Right cardiac atrium (tissue), 5 donors: ENCODE measurements around the gene SMIM11. TPM values are rescaled to one million over a fixed set of nuclear protein-coding genes. Genes with fewer than 3 reads are reported as not detected.
"Not testable (repeated sequence)": the region's sequence is repeated elsewhere in the genome, so short reads cannot be mapped to it uniquely, and the experiment has no call there.

Experiments used
- ATAC-seq, 2 donors: fragments of 200-7000 bp; cut with Tn5 transposase; one replicate each; pipeline versions ENCODE4 v1.8.0 to v1.9.1; 2020; ENCODE audit warnings: moderate library complexity in 2 of 2, mild to moderate bottlenecking in 1 of 2
- DNase-seq, 3 donors: peaks; one replicate each; pipeline ENCODE4 v3.0.0-alpha.2; 2020
- H3K27ac ChIP-seq: one replicate; pipeline ENCODE4 v1.5.1; 2013; ENCODE audit warnings: mild to moderate bottlenecking, low read length, control low read depth, moderate library complexity
- H3K27me3 ChIP-seq: one replicate; pipeline ENCODE4 v1.6.1; 2013; ENCODE audit not compliant: control insufficient read depth, insufficient read depth
- H3K4me1 ChIP-seq: one replicate; pipeline ENCODE4 v1.6.1; 2013; ENCODE audit warnings: low read length; ENCODE audit not compliant: control insufficient read depth, insufficient read depth
- H3K4me3 ChIP-seq: one replicate; pipeline ENCODE4 v1.5.1; 2013; ENCODE audit warnings: low read length, control low read depth
- H3K9me3 ChIP-seq: one replicate; pipeline ENCODE4 v1.6.1; 2013; ENCODE audit warnings: low read length; ENCODE audit not compliant: control insufficient read depth
- WGBS: extraction: QIAGEN DNeasy Blood & Tissue Kit; methylation state at CpG from one replicate; pipeline ENCODE4 v1.1.7; 2013; 5-methylcytosine and 5-hydroxymethylcytosine counted together
- intact Hi-C, 4 donors: fragments of 100-400 bp; cut with DNase I; formaldehyde crosslinking; loops; one replicate each; pipeline versions ENCODE4 v1.11.0 to v1.14.0; 2022 to 2023
- polyA plus RNA-seq: library from polyadenylated mRNA; stranded (reverse); fragments of 200-250 nt; gene quantifications from one replicate; pipeline ENCODE4 v1.2.3, GENCODE V29; 2013
- total RNA-seq, 4 donors: library from RNA; stranded (reverse); fragmentation: NEBNext Ultra II Directional; extraction: Animal tissue kit (Norgen Biotek cat#: 25700); gene quantifications; one replicate each; pipeline ENCODE4 v1.2.1, GENCODE V29; 2021
- donor health status: healthy with polysubstance abuse.
- donor health status: DM: no; HTN: yes; CAD: no.
- donor health status: DM: no; HTN: no; CAD: no.
- donor health status: DM: no; HTN: yes; CAD: no; lungs with severe emphysema.
- donor health status: DM: yes; HTN: yes; CAD: no.

The SMIM11 gene
- total and polyA plus RNA-seq, 5 donors: 8.8 to 12.8 (median 11.1) TPM

- ATAC-seq (no peak), DNase-seq (no peak)
- no peak overlapping the region for H3K27ac ChIP-seq
- intact Hi-C loops: no loop called here
- H3K9me3 ChIP-seq: no peaks in the 10 kb centered on the region
- H3K4me1 ChIP-seq: no peaks in the 10 kb centered on the region
- H3K27me3 ChIP-seq: no peaks in the 10 kb centered on the region
- no peak overlapping the region for H3K4me3 ChIP-seq
- WGBS: 53% methylated on average over 1 of the region's 1 CpG
These were observed 5.6 kb upstream of the SMIM11 start for GRCh38 chr21:34369741-34370140.

GRCh38 chr21:34372321-34372720 is 3.0 kb upstream of the SMIM11 start:
- intact Hi-C loops: no loop called here
- no peaks in the 10 kb centered on the region for H3K27me3 ChIP-seq
- DNase-seq: no peak
- H3K4me3 ChIP-seq: no peak overlapping the region
- ATAC-seq: no peak
- H3K9me3 ChIP-seq: no peaks in the 10 kb centered on the region
- no peaks in the 10 kb centered on the region for H3K4me1 ChIP-seq
- H3K27ac ChIP-seq: no peak overlapping the region
- 90% methylated on average over 5 of the region's 5 CpGs for WGBS

GRCh38 chr21:34374462-34374861 is 845 bp upstream of the SMIM11 start:
- no CpG with 5 or more reads among the region's 8 CpGs for WGBS
- H3K27me3 ChIP-seq, DNase-seq, intact Hi-C loops, H3K27ac ChIP-seq, H3K9me3 ChIP-seq, H3K4me3 ChIP-seq, H3K4me1 ChIP-seq: not testable (repeated sequence)
- ATAC-seq: peak; percentile 16 to 22

GRCh38 chr21:34375619-34375972 is 289 bp downstream of the SMIM11 start:
- peak; percentile 70 to 84 for ATAC-seq
- intact Hi-C loops, H3K4me1 ChIP-seq, H3K9me3 ChIP-seq, H3K4me3 ChIP-seq, DNase-seq, H3K27me3 ChIP-seq, H3K27ac ChIP-seq: not testable (repeated sequence)
- WGBS: no CpG with 5 or more reads among the region's 33 CpGs

- H3K27ac ChIP-seq, DNase-seq, H3K4me3 ChIP-seq, intact Hi-C loops, H3K9me3 ChIP-seq, ATAC-seq, H3K4me1 ChIP-seq, H3K27me3 ChIP-seq: not testable (repeated sequence)
- no CpG with 5 or more reads among the region's 2 CpGs for WGBS
These were observed 7.8 kb downstream of the SMIM11 start for GRCh38 chr21:34383138-34383537.

GRCh38 chr21:34383724-34384415 is 8.6 kb downstream of the SMIM11 start:
- no CpG with 5 or more reads among the region's 14 CpGs for WGBS
- H3K27ac ChIP-seq, H3K4me1 ChIP-seq, H3K4me3 ChIP-seq, ATAC-seq, intact Hi-C loops, H3K9me3 ChIP-seq, DNase-seq, H3K27me3 ChIP-seq: not testable (repeated sequence)

- ATAC-seq, DNase-seq, H3K9me3 ChIP-seq, H3K4me3 ChIP-seq, H3K4me1 ChIP-seq, H3K27me3 ChIP-seq, intact Hi-C loops, H3K27ac ChIP-seq: not testable (repeated sequence)
- no CpG with 5 or more reads among the region's 5 CpGs for WGBS
These were observed 25.2 kb downstream of the SMIM11 start for GRCh38 chr21:34400522-34400921.

GRCh38 chr21:34404742-34405141 is 29.4 kb downstream of the SMIM11 start:
- H3K27me3 ChIP-seq, H3K4me1 ChIP-seq, DNase-seq, H3K9me3 ChIP-seq, intact Hi-C loops, H3K4me3 ChIP-seq, ATAC-seq, H3K27ac ChIP-seq: not testable (repeated sequence)
- no CpG with 5 or more reads among the region's 5 CpGs for WGBS

- H3K9me3 ChIP-seq, ATAC-seq, DNase-seq, H3K4me3 ChIP-seq, H3K27me3 ChIP-seq, H3K4me1 ChIP-seq, intact Hi-C loops, H3K27ac ChIP-seq: not testable (repeated sequence)
- WGBS: no CpG with 5 or more reads among the region's 2 CpGs
These were observed 30.4 kb downstream of the SMIM11 start for GRCh38 chr21:34405686-34406085.

- H3K9me3 ChIP-seq, H3K4me3 ChIP-seq, ATAC-seq, intact Hi-C loops, H3K4me1 ChIP-seq, H3K27ac ChIP-seq, DNase-seq, H3K27me3 ChIP-seq: not testable (repeated sequence)
- WGBS: no CpG with 5 or more reads among the region's 6 CpGs
These were observed 30.8 kb downstream of the SMIM11 start for GRCh38 chr21:34406102-34406501.

- H3K9me3 ChIP-seq, H3K27ac ChIP-seq, H3K4me3 ChIP-seq, intact Hi-C loops, H3K4me1 ChIP-seq, DNase-seq, ATAC-seq, H3K27me3 ChIP-seq: not testable (repeated sequence)
- no CpG with 5 or more reads among the region's 2 CpGs for WGBS
These were observed 31.4 kb downstream of the SMIM11 start for GRCh38 chr21:34406676-34407075.

GRCh38 chr21:34407294-34407693 is 32.0 kb downstream of the SMIM11 start:
- H3K9me3 ChIP-seq, ATAC-seq, DNase-seq, H3K4me3 ChIP-seq, H3K4me1 ChIP-seq, intact Hi-C loops, H3K27ac ChIP-seq, H3K27me3 ChIP-seq: not testable (repeated sequence)
- no CpG with 5 or more reads among the region's 9 CpGs for WGBS
